Panc1 (cell line): ENCODE measurements around the gene HS6ST3. TPM values are rescaled to one million over a fixed set of nuclear protein-coding genes. Genes with fewer than 3 reads are reported as not detected.

Experiments used
- ATAC-seq: fragments of 200-7000 bp; cut with Tn5 transposase; 2 replicates; pipeline ENCODE4 v1.9.1; 2020; ENCODE audit warnings: mild to moderate bottlenecking, moderate library complexity
- BruUV-seq: library from RNA; stranded (reverse); fragments of 400-500 nt; replicated peaks from 2 replicates; lab custom pipeline; 2021; lab: Mats Ljungman, UMichigan
- CTCF ChIA-PET: fragments of 300-600 bp; sonication (Branson Sonifier 250); formaldehyde crosslinking; loops from one replicate; lab custom pipeline; 2022; ENCODE audit warnings: antibody characterized with exemption; lab: Charles Lee
- POLR2A ChIA-PET: fragments of 300-600 bp; sonication (Branson Sonifier 250); formaldehyde crosslinking; loops from one replicate; lab custom pipeline; 2022; ENCODE audit warnings: antibody characterized with exemption; lab: Charles Lee
- DNase-seq: peaks from one replicate; pipeline ENCODE4 v3.0.0-alpha.2; 2010; ENCODE audit warnings: low read depth, low spot score
- H3K27ac ChIP-seq: 2 replicates; pipeline ENCODE4 v1.5.1; 2011; ENCODE audit warnings: mild to moderate bottlenecking, low read length, inconsistent platforms
- H3K27me3 ChIP-seq: fragments of 200-500 bp; sonication (Bioruptor generic); 2 replicates; pipeline ENCODE4 v1.6.0; 2014; ENCODE audit warnings: low read length, inconsistent platforms; ENCODE audit not compliant: control insufficient read depth, insufficient read depth
- H3K36me3 ChIP-seq: fragments of 200-500 bp; sonication (Bioruptor generic); 2 replicates; pipeline ENCODE4 v1.5.1; 2014; ENCODE audit warnings: inconsistent platforms, mild to moderate bottlenecking, low read length, moderate library complexity; ENCODE audit not compliant: control insufficient read depth, insufficient read depth
- H3K4me1 ChIP-seq: 2 replicates; pipeline ENCODE4 v1.5.1; 2011; ENCODE audit warnings: inconsistent platforms, mild to moderate bottlenecking, low read length, moderate library complexity; ENCODE audit not compliant: control insufficient read depth, insufficient read depth
- H3K4me3 ChIP-seq, 2 experiments: 2 replicates each; pipeline ENCODE4 v1.5.1; 2011 to 2012; ENCODE audit warnings: low read depth in 2 of 2, low read length in 2 of 2, mild to moderate bottlenecking in 2 of 2, inconsistent platforms in 1 of 2, moderate library complexity in 1 of 2
- H3K9me3 ChIP-seq: fragments of 200-500 bp; sonication (Bioruptor generic); 2 replicates; pipeline ENCODE4 v1.5.1; 2014; ENCODE audit warnings: low read depth, mild to moderate bottlenecking, inconsistent platforms, low read length, moderate library complexity; ENCODE audit not compliant: control insufficient read depth, insufficient read depth
- CTCF ChIP-seq: fragments of 450-650 bp; IDR thresholded peaks from 2 replicates; pipeline ENCODE4 v1.5.1; 2017; ENCODE audit warnings: mild to moderate bottlenecking
- POLR2AphosphoS5 ChIP-seq: IDR thresholded peaks from 2 replicates; pipeline ENCODE4 v1.6.1; 2012; ENCODE audit warnings: mild to moderate bottlenecking, low read depth, low read length, moderate library complexity
- SIN3A ChIP-seq: IDR thresholded peaks from 2 replicates; pipeline ENCODE4 v1.6.1; 2012; ENCODE audit warnings: low read depth, mild to moderate bottlenecking, low read length, moderate library complexity, borderline replicate concordance; ENCODE audit not compliant: insufficient read depth
- TCF7L2 ChIP-seq: IDR thresholded peaks from 2 replicates; pipeline ENCODE4 v1.6.1; 2011; ENCODE audit warnings: mild to moderate bottlenecking, low read depth, low read length, inconsistent platforms
- in situ Hi-C: cut with HindIII; loops from 2 replicates; pipeline ENCODE4 v1.10.0; 2016; ENCODE audit warnings: low sequenced_read_pairs, low pct_unique_long_range_greater_than_20kb
- intact Hi-C: fragments of 100-400 bp; cut with micrococcal nuclease; formaldehyde crosslinking; loops from one replicate; pipeline ENCODE4 v1.10.0; 2022; ENCODE audit not compliant: unreplicated experiment
- total RNA-seq: library from RNA; stranded (reverse); gene quantifications from one replicate; pipeline ENCODE4 v1.2.1, GENCODE V29; 2021; ENCODE audit not compliant: unreplicated experiment
- TF ChIP-seq, protein P1 (sequence below), 2 experiments: IDR thresholded peaks; 2 replicates each; pipeline ENCODE4 v1.6.1; 2011 to 2012; ENCODE audit warnings: low read depth in 2 of 2, control low read depth in 1 of 2, low read length in 1 of 2, mild to moderate bottlenecking in 1 of 2, moderate library complexity in 1 of 2; ENCODE audit not compliant: insufficient read depth in 1 of 2

HS6ST3 gene
- total RNA-seq, 1 experiment from 2014 or later, result 0.13 TPM

DNA sequence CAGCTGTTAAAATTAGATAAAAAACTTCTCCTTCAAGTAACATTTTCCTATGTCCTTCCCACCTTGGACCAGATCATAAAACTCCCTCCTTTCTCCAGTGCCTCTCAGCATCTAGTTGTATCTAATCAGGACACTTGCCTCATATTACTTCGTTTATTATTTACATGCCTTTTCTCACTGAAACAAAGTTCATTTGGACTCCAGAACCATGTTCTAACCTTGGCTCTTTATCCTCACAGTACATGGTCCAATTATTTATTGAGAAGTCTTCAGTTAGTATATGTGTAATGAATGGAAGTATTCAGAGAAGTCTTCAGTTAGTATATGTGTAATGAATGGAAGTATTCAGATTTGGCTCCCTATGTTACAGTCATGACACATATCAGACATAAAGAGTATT, 561.7 kb downstream of the HS6ST3 start:
- CTCF ChIA-PET, result no interaction called here

DNA sequence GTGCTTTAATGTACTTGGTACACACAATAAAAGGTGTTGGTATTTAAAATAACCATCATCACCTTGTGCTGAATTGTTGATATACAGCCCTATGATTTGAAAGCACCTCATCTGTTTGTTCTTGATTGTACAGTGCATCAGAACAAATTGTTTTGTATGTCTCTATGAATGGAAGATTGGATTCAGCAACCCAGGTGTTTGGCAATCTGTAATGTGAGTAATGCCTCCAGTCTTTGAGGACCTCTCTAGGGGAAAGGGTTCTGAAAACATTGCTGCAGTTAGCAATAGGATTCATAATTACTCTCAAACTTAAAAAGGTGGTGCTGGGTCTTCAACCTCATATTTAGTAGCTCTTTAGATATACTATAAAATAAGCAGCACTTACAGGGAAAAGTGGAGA, 562.6 kb downstream of the HS6ST3 start:
- Histone ChIP-seq H3K4me1 (no peaks in the 10 kb centered on the region), H3K27me3 (no peaks in the 10 kb centered on the region), H3K9me3 (no peaks in the 10 kb centered on the region), H3K4me3 (no peak overlapping the region), H3K36me3 (no peaks in the 10 kb centered on the region), H3K27ac (no peak overlapping the region)
- TF ChIP-seq TCF7L2, result no peak
- no peak for TF ChIP-seq SIN3A
- TF ChIP-seq POLR2AphosphoS5, result no peak
- TF ChIP-seq, protein P1, sequence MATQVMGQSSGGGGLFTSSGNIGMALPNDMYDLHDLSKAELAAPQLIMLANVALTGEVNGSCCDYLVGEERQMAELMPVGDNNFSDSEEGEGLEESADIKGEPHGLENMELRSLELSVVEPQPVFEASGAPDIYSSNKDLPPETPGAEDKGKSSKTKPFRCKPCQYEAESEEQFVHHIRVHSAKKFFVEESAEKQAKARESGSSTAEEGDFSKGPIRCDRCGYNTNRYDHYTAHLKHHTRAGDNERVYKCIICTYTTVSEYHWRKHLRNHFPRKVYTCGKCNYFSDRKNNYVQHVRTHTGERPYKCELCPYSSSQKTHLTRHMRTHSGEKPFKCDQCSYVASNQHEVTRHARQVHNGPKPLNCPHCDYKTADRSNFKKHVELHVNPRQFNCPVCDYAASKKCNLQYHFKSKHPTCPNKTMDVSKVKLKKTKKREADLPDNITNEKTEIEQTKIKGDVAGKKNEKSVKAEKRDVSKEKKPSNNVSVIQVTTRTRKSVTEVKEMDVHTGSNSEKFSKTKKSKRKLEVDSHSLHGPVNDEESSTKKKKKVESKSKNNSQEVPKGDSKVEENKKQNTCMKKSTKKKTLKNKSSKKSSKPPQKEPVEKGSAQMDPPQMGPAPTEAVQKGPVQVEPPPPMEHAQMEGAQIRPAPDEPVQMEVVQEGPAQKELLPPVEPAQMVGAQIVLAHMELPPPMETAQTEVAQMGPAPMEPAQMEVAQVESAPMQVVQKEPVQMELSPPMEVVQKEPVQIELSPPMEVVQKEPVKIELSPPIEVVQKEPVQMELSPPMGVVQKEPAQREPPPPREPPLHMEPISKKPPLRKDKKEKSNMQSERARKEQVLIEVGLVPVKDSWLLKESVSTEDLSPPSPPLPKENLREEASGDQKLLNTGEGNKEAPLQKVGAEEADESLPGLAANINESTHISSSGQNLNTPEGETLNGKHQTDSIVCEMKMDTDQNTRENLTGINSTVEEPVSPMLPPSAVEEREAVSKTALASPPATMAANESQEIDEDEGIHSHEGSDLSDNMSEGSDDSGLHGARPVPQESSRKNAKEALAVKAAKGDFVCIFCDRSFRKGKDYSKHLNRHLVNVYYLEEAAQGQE (IDR thresholded peaks at IDR 0.05; ENCODE audit: insufficient read depth in 1 of 2, low read depth in 2 of 2, low read length in 1 of 2), result no peak
- TF ChIP-seq CTCF, result no peak
- no peak for ATAC-seq
- no TSS peak for BruUV-seq
- in situ Hi-C loops (no loop called here), intact Hi-C loops (no loop called here)
- ChIA-PET POLR2A (no interaction called here), CTCF (no interaction called here)
- DNase-seq, result no peak

More for the DNA sequence above, 561.7 kb downstream of the HS6ST3 start:
- DNase-seq, result no peak
- H3K27me3 ChIP-seq, result no peaks in the 10 kb centered on the region
- intact Hi-C loops (no loop called here), in situ Hi-C loops (no loop called here)
- H3K36me3 ChIP-seq, result no peaks in the 10 kb centered on the region
- POLR2A ChIA-PET, result no interaction called here
- H3K4me3 ChIP-seq, result no peak overlapping the region
- no TSS peak for BruUV-seq
- no peak for ATAC-seq
- no peak overlapping the region for H3K27ac ChIP-seq
- no peaks in the 10 kb centered on the region for H3K4me1 ChIP-seq
- no peak for TF ChIP-seq POLR2AphosphoS5
- TF ChIP-seq, protein P1 (IDR thresholded peaks at IDR 0.05; ENCODE audit: insufficient read depth in 1 of 2, low read depth in 2 of 2, low read length in 1 of 2), result no peak
- no peak for TF ChIP-seq SIN3A
- TF ChIP-seq CTCF, result no peak
- TF ChIP-seq TCF7L2, result no peak
- no peaks in the 10 kb centered on the region; the same call in 1 of the 2 replicates for H3K9me3 ChIP-seq
